Measurements from ENCODE around the gene THAP11.
"Not testable (repeated sequence)": the region's sequence is repeated elsewhere in the genome, so short reads cannot be mapped to it uniquely, and the experiment has no call there.

The THAP11 gene

GRCh38 chr16:67864044-67864443 lies 21.9 kb downstream of the THAP11 start:
- not testable (repeated sequence) for DNase-seq

- no peak for DNase-seq
Observed at GRCh38 chr16:67864594-67864993, 22.5 kb downstream of the THAP11 start.

- peak; percentile 18 to 34 for DNase-seq
Observed at GRCh38 chr16:67865318-67865717, 23.2 kb downstream of the THAP11 start.

DNA sequence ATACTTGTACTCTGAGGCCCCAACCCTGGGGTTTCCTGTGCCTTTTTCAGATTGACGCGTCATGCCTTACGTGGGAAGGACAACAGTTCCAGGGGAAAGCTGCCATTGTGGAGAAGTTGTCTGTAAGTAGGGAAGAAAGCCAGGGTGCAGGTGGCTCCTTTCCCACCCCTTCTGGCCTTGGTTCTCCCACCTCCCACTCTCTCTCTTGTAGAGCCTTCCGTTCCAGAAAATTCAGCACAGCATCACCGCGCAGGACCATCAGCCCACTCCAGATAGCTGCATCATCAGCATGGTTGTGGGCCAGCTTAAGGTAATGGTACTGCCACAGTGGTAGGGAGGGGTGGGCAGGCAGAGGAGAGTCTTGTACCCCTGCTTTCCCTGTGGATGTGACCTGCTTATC lies 26.2 kb downstream of the THAP11 start:
- DNase-seq = no peak

DNA sequence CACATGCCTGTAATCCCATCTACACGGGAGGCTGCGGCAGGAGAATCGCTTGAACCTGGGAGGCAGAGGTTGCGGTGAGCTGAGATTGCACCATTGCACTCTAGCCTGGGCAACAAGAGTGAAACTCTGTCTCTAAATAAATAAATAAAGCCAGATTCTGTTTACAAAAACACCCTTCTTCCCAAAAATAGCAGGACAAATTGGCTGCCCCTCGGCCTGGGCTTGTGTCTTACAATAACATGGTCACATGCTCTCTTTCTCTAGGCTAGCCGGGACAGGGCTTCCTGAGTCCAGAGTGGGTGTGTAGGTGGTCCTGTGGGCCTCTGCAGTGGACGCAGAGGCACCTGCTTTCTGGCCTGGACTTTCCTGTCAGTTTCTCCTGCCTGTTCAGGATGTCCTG lies 27.5 kb downstream of the THAP11 start:
- DNase-seq = no peak

GRCh38 chr16:67871256-67871655 lies 29.1 kb downstream of the THAP11 start:
- DNase-seq = no peak

DNA sequence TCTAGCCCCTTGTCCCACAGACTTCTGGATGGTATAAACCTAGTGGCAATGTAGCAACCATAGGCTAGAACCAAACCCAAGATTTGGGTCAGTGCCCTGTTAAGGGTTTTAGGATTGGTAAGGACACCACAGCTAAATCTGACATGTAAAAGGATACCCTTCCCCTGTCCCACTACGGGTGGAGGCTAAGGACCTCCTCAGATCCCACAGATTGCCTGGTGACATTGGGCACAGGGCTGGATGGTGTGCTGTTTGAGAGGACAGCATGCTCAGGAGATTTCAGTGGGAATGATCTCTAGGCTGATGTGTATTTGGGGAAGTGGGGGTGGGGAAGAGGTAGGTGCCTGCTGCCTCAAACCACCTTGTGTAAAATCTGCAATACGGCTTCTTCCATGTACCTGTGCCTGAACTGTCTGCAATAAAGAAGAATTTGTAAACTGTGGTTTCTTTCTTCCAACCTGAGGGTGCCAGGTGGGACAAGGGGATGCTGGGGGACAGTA lies 30.1 kb downstream of the THAP11 start:
- no peak for DNase-seq

DNA sequence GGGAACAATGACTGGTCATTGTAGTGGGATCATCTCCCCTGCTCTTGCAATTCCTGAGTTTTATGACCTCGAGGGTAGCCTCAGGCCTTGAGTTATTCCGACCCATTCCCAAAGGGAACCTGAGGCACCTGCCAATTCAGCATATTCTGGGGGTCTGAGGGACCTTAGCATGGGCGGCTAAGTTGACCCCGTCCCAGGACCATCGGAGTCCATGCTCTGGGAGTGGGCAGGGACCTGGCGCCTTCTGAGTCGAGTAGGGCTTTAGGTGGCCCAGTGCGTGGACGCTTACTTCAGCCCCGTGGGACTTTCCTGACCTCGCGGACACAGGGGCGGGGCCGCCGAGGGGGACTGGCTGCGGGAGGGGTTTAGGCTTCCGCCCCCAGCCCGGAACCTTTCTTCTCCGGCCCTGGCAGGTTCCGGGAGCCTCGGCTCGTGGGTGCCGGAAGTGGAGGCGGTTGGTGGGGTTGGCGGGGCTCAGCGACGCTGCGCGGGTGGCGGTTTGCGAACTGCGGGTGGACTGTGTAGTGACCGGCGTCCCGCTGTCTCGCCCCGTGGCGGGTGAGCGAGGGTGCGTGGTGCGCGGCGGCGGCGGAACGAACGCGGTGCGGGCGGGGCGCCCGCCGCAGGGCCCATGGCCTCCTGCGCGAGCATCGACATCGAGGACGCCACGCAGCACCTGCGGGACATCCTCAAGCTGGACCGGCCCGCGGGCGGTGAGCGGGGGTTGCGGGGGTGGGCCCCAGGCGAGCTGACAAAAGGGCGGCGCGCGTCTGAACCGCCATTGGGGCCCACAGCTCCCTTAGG lies 30.7 kb downstream of the THAP11 start, which contains the start of gene EDC4:
Gene EDC4, plus strand, starts transcription at position 422 of the 804 bp plus-strand sequence. Its CDS starts 210 bp downstream, at position 632.
- DNase-seq = peak; percentile 87 to 91

GRCh38 chr16:67873435-67874370 lies 31.6 kb downstream of the THAP11 start:
- DNase-seq = no peak

GRCh38 chr16:67874372-67874771 lies 32.3 kb downstream of the THAP11 start:
- no peak for DNase-seq

DNA sequence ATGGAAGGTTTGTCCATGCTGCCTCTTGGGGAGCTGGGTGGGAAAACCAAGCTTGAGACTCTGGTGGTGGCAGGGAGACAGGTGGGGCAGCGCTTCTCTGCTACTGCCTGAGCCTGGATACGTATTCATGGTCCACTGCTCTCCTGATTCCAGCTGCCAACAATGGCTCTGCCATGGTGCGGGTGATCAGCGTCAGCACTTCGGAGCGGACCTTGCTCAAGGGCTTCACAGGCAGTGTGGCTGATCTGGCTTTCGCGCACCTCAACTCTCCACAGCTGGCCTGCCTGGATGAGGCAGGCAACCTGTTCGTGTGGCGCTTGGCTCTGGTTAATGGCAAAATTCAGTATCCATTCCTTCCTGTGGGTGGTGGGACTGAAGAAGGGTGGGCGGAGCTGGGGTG lies 34.9 kb downstream of the THAP11 start:
- no peak for DNase-seq

DNA sequence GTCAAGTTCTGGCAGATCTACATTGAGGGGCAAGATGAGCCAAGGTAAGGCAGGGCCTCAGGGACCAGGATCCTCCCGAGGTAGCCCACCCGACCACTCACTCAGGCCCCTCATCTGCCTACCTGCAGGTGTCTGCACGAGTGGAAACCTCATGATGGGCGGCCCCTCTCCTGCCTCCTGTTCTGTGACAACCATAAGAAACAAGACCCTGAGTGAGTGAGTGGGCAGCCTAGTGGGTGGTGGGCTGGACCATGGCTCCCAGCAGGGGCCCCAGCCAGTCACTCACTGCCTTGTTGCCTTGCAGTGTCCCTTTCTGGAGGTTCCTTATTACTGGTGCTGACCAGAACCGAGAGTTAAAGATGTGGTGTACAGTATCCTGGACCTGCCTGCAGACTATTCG lies 36.1 kb downstream of the THAP11 start:
- no peak for DNase-seq

DNA sequence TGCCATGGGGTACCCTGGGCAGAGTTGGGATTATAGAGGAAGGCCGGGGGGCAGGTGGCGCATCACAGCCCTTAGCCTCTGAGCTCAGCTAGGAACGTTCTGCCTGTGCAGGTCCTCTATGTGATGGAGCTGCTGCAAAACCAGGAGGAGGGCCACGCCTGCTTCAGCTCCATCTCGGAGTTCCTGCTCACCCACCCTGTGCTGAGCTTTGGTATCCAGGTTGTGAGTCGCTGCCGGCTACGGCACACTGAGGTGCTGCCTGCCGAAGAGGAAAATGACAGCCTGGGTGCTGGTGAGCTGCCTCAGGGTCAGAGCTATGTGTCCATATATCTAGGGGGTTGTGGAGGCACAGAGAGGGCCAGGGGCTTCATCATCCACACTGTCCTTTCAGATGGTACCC lies 36.7 kb downstream of the THAP11 start:
- no peak for DNase-seq

DNA sequence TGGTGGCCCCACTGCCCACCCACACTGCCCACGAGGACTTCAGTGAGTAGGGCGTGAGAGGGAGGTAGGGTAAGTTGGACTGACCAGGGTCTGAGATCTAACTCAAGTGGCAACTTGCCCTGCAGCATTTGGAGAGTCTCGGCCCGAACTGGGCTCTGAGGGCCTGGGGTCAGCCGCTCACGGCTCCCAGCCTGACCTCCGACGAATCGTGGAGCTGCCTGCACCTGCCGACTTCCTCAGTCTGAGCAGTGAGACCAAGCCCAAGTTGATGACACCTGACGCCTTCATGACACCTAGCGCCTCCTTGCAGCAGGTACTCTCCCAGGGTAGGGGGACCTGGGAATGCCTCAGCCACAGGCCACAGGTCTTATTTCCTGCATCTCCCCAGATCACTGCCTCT lies 37.3 kb downstream of the THAP11 start:
- no peak for DNase-seq

DNA sequence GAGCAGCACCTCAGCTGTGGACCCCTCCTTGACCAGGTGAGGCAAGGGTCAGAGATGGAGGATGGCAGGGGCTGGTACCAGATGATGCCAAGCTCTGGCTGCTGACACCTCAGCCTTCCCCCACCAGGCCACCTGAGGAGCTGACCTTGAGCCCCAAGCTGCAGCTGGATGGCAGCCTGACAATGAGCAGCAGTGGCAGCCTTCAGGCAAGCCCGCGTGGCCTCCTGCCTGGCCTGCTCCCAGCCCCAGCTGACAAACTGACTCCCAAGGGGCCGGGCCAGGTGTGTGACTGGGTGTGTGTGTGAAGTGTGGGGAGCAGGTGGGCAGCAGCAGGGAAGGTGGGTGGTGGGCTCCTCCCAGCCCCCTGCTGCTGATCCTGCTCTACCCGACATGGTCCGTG lies 37.8 kb downstream of the THAP11 start:
- no peak for DNase-seq

GRCh38 chr16:67880584-67880983 lies 38.5 kb downstream of the THAP11 start:
- no peak for DNase-seq

- DNase-seq = no peak
Observed at GRCh38 chr16:67881621-67882161, 39.6 kb downstream of the THAP11 start.

GRCh38 chr16:67882374-67883145 lies 40.4 kb downstream of the THAP11 start:
- DNase-seq = no peak

- no peak for DNase-seq
Observed at GRCh38 chr16:67883146-67883871, 41.2 kb downstream of the THAP11 start.

DNA sequence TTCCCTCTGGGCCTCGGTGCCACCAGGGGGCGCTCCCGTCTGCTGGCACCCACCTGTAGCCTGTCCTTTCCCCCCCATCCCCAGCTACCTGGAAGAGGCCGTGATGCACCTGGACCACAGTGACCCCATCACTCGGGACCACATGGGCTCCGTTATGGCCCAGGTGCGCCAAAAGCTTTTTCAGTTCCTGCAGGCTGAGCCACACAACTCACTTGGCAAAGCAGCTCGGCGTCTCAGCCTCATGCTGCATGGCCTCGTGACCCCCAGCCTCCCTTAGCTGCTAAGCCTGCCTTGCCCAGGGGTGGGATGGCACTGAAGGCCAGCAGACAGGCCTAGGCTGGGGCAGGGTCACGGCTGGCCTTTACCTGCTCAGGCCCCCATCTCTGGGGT lies 41.7 kb downstream of the THAP11 start:
- DNase-seq = peak; percentile 71 to 74

DNA sequence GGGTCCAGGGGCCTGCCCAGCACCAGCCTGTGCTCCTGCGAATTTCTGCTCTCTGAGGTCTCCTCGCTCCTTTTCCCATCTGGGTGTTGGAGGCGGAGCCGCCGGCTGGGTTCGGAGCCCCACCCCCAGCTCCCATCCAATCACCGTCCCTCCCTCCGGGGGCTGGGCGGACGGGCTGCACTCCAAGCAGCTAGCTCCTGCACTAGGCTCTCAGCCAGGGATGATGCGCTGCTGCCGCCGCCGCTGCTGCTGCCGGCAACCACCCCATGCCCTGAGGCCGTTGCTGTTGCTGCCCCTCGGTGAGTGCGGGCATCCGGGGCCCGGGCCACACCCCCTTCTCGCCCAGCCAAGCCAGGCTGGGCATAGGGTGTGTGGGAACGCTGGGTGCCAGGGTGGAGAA lies 42.6 kb downstream of the THAP11 start, which contains the start of gene NRN1L:
Gene NRN1L, plus strand, starts transcription at position 202 of the 400 bp plus-strand sequence. Its CDS starts 19 bp downstream, at position 221.
- no peak for DNase-seq

GRCh38 chr16:67885545-67885944 lies 43.4 kb downstream of the THAP11 start:
- no peak for DNase-seq
